KMS-11 (cell line): ENCODE results near the gene TMEM54.

Source experiments
- H2AFZ ChIP-seq: fragments of 200-600 bp; sonication (generic); 2 replicates; pipeline ENCODE4 v1.6.1; 2016; ENCODE audit warnings: antibody characterized with exemption, mixed run types, low read depth
- H3K27ac ChIP-seq: fragments of 200-600 bp; sonication (generic); 2 replicates; pipeline ENCODE4 v1.6.1; 2016; ENCODE audit warnings: mild to moderate bottlenecking, mixed run types
- H3K27me3 ChIP-seq: fragments of 200-600 bp; sonication (generic); 2 replicates; pipeline ENCODE4 v1.6.1; 2017; ENCODE audit warnings: mild to moderate bottlenecking, low read depth, mixed run types, moderate library complexity; ENCODE audit not compliant: insufficient read depth
- H3K36me3 ChIP-seq: fragments of 200-600 bp; sonication (generic); 2 replicates; pipeline ENCODE4 v1.6.1; 2017; ENCODE audit warnings: mild to moderate bottlenecking, mixed run types; ENCODE audit not compliant: insufficient read depth
- H3K4me1 ChIP-seq: fragments of 200-600 bp; sonication (generic); 2 replicates; pipeline ENCODE4 v1.6.1; 2016; ENCODE audit warnings: mild to moderate bottlenecking, low read depth, mixed run types; ENCODE audit not compliant: poor library complexity, severe bottlenecking
- H3K4me2 ChIP-seq: fragments of 200-600 bp; sonication (generic); 2 replicates; pipeline ENCODE4 v1.7.0; 2016; ENCODE audit warnings: mild to moderate bottlenecking, mixed run types
- H3K4me3 ChIP-seq: fragments of 200-600 bp; sonication (generic); IDR thresholded peaks from 2 replicates; pipeline ENCODE4 v1.6.1; 2017; ENCODE audit warnings: low read depth, low read length, mixed read lengths; ENCODE audit not compliant: insufficient read depth
- H3K79me2 ChIP-seq: fragments of 200-600 bp; sonication (generic); 2 replicates; pipeline ENCODE4 v1.6.1; 2016; ENCODE audit warnings: low read depth, mixed run types; ENCODE audit not compliant: insufficient read depth
- H3K9ac ChIP-seq: fragments of 200-600 bp; sonication (generic); 2 replicates; pipeline ENCODE4 v1.6.1; 2016; ENCODE audit warnings: mild to moderate bottlenecking, mixed run types
- H4K20me1 ChIP-seq: fragments of 200-600 bp; sonication (generic); 2 replicates; pipeline ENCODE4 v1.6.1; 2016; ENCODE audit warnings: mild to moderate bottlenecking, mixed run types; ENCODE audit not compliant: insufficient read depth
- CTCF ChIP-seq: fragments of 200-600 bp; sonication (generic); conservative IDR thresholded peaks from 2 replicates; pipeline ENCODE4 v1.6.1; 2017; ENCODE audit warnings: low read depth, mild to moderate bottlenecking, antibody characterized with exemption, low read length, moderate library complexity, mixed read lengths

The TMEM54 gene

DNA sequence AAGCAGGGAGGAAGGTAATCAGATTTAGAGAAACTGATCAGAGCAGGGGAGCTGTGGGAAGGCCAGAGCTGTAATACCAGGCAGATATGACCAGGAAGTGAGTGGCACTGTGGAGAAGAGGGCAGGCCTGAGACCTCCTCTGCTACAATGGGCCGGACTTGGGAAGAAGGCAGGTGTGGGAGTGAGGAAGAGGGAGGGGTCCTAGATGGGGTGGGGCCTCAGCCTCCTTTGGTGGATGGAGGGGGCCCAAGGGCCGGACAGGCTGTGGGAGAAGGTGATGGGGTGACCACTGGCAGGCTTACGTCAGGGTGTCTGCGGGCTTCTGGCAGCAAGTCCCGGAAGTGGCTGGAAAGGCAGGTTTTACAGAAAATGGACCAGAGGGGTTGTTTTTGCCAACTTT, 19.9 kb downstream of the TMEM54 start:
- no peak overlapping the region for H3K9ac ChIP-seq
- no peaks in the 10 kb centered on the region for H3K79me2 ChIP-seq
- H2AFZ ChIP-seq = no peak overlapping the region
- no peaks in the 10 kb centered on the region for H3K4me1 ChIP-seq
- no peak overlapping the region for H3K4me2 ChIP-seq
- TF ChIP-seq CTCF = no peak
- no peaks in the 10 kb centered on the region for H3K36me3 ChIP-seq
- H3K27me3 ChIP-seq = peaks cover 10% of the 10 kb centered on the region; the same call in 1 of the 2 replicates
- H3K4me3 ChIP-seq = no peak overlapping the region
- no peaks in the 10 kb centered on the region for H4K20me1 ChIP-seq
- H3K27ac ChIP-seq = no peak overlapping the region

- Histone ChIP-seq H3K79me2 (no peaks in the 10 kb centered on the region), H3K4me1 (no peaks in the 10 kb centered on the region), H3K36me3 (no peaks in the 10 kb centered on the region), H3K4me2 (no peak overlapping the region), H3K4me3 (no peak overlapping the region), H2AFZ (no peak overlapping the region), H3K9ac (no peak overlapping the region), H3K27ac (no peak overlapping the region), H4K20me1 (no peaks in the 10 kb centered on the region), H3K27me3 (0 out of 2 replicates have a peak, but pooled peaks cover 2% of the 10 kb centered on the region)
- TF ChIP-seq CTCF = no peak
Measured at GRCh38 chr1:32878637-32879041, 22.6 kb downstream of the TMEM54 start.

GRCh38 chr1:32878183-32878582, 23.0 kb downstream of the TMEM54 start:
- H3K4me2 ChIP-seq = no peak overlapping the region
- H3K4me1 ChIP-seq = no peaks in the 10 kb centered on the region
- H3K79me2 ChIP-seq = no peaks in the 10 kb centered on the region
- H2AFZ ChIP-seq = no peak overlapping the region
- H3K27ac ChIP-seq = no peak overlapping the region
- TF ChIP-seq CTCF = no peak
- H4K20me1 ChIP-seq = no peaks in the 10 kb centered on the region
- H3K9ac ChIP-seq = no peak overlapping the region
- no peaks in the 10 kb centered on the region for H3K36me3 ChIP-seq
- H3K27me3 ChIP-seq = no peaks in the 10 kb centered on the region
- H3K4me3 ChIP-seq = no peak overlapping the region

GRCh38 chr1:32877211-32878110, 23.7 kb downstream of the TMEM54 start:
- H3K27ac ChIP-seq = no peak overlapping the region
- H3K4me2 ChIP-seq = no peak overlapping the region
- no peak overlapping the region for H3K9ac ChIP-seq
- no peak for TF ChIP-seq CTCF
- H3K4me1 ChIP-seq = peaks cover 5% of the 10 kb centered on the region
- H3K79me2 ChIP-seq = no peaks in the 10 kb centered on the region
- no peaks in the 10 kb centered on the region for H4K20me1 ChIP-seq
- no peaks in the 10 kb centered on the region for H3K27me3 ChIP-seq
- no peak overlapping the region for H3K4me3 ChIP-seq
- H3K36me3 ChIP-seq = no peaks in the 10 kb centered on the region
- no peak overlapping the region for H2AFZ ChIP-seq
